WI38 (cell line): ENCODE data around the gene DTNB.

Source experiments
- H3K4me3 ChIP-seq: 2 replicates; pipeline ENCODE4 v1.5.1; 2011; ENCODE audit warnings: low read depth, mild to moderate bottlenecking, control low read depth, low read length
- CTCF ChIP-seq: IDR thresholded peaks from 2 replicates; pipeline ENCODE4 v1.5.1; 2012; ENCODE audit warnings: low read depth, mild to moderate bottlenecking, control low read depth, low read length

The DTNB gene

GRCh38 chr2:25684577-25685473 lies 11.4 kb upstream of the DTNB start:
- no peak overlapping the region for H3K4me3 ChIP-seq
- no peak for TF ChIP-seq CTCF

- TF ChIP-seq CTCF: no peak
These were observed 8.7 kb upstream of the DTNB start for GRCh38 chr2:25682082-25682481.

DNA sequence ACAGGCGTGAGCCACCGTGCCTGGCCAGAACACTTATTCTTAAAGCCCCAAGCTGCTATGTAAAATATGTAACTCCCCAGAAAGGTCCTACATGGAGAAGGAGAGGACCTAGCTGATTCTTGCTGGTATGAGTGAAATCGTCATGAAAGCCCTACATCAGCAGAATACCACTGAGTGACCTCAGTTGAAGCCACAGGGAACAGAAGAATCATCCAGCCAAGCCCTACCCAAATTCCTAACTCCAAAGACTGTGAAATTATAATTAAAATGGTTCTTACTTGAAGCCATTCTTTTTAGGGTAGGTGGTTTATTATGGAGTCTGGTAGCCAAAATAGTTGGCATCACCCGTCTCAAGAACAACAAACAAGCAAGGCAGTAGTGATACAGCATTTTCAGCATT lies 4.5 kb upstream of the DTNB start:
- no peak overlapping the region for H3K4me3 ChIP-seq
- no peak for TF ChIP-seq CTCF

More at GRCh38 chr2:25682082-25682481, 8.7 kb upstream of the DTNB start:
- H3K4me3 ChIP-seq: no peak overlapping the region

- H3K4me3 ChIP-seq: peak overlapping the region; percentile 51
- TF ChIP-seq CTCF: no peak
These were observed 643 bp upstream of the DTNB start for GRCh38 chr2:25674077-25674362.

DNA sequence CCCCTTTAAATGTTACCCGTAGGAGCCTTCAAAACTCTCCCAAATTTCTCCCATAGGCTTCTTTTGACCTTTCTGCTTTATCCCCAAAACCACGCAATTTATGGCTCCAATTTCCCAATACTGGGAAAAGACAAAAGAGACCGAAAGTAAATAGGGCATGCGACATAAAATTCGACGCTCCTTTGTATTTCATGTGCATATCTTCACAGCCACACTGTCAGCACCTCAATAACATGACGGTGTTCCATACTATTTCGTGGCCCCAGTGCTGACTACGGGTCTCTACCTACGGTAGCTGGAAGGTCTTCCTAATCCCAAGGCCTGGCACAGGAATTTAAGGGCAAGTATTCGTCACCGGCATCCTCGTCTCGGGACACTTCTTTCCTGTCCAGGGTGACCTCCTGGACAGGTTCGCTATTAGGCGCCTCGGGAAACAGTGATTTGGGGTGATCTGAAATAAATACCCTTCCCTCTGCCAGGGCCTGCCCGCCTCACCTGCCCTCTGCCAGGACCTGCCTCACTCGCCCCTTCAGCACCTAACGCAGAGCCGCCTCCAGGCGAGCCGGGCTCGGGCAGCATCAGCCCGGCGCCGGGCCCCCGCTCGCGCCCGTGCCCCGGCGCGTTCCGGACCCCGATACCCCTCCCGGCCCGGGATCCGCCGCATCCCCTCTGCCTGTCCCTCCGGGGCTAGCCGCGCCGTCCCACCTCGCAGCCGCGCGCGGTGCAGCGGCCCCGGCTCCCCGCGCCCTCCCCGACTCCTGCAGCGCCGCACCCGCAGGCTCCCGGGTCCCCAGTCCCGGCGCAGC lies 680 bp downstream of the DTNB start:
- H3K4me3 ChIP-seq: peak overlapping the region; percentile 67
- TF ChIP-seq CTCF: no peak

DNA sequence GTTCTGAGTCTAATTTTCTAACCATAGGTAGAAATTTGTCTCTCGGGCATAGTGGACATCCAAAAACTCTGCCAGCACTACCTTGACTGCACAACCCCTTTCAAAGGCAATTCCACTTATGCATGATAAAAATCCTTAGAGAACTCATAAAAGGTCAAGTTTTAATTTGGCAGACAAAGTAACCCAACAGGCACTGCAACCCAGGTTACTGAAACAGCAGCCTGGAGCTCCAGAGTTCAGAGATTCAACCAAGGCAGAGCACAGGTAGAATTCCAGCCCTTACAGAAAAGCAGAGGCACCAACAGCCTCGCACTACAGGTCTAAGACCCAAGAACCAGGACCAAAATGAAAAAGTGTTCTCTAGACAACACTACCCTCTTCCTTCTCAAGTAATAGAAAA lies 1.8 kb downstream of the DTNB start:
- TF ChIP-seq CTCF: no peak
- no peak overlapping the region for H3K4me3 ChIP-seq

DNA sequence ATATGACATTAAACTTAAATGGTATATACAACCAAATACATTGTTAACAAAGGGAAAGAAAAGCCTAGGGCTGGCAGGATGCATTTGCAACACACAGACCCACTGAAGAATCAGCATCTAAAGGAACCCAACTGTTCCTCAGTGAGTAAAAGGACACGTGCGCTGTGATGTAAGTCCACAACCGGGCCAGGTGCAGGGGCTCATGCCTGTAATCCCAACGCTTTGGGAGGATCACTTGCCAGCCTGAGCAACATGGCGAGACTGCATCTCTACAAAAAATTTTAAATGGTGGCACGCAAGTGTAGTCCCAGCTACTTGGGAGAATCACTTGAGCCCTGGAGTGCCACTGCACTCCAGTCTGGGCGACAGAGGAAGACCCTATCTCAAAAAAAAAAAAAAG lies 3.9 kb downstream of the DTNB start:
- no peak overlapping the region for H3K4me3 ChIP-seq

More for the DNA sequence above, 3.9 kb downstream of the DTNB start:
- no peak for TF ChIP-seq CTCF
